ENCODE measurements around the gene ADAMTS17.

Gene ADAMTS17

GRCh38 chr15:100152463-100152862 is 189.3 kb downstream of the ADAMTS17 start:
- DNase-seq (ENCODE audit: low spot score), result no peak
- H3K27ac ChIP-seq, result no peak overlapping the region
- H3K4me3 ChIP-seq, result no peak overlapping the region
- no peak for TF ChIP-seq CTCF (IDR thresholded peaks at IDR 0.05)

GRCh38 chr15:100150906-100151305 is 190.9 kb downstream of the ADAMTS17 start:
- no peak for TF ChIP-seq CTCF (IDR thresholded peaks at IDR 0.05)
- DNase-seq (ENCODE audit: low spot score), result no peak
- H3K4me3 ChIP-seq, result no peak overlapping the region
- no peak overlapping the region for H3K27ac ChIP-seq

GRCh38 chr15:100147828-100148227 is 193.9 kb downstream of the ADAMTS17 start:
- Histone ChIP-seq H3K4me3 (no peak overlapping the region), H3K27ac (no peak overlapping the region)
- TF ChIP-seq CTCF (IDR thresholded peaks at IDR 0.05), result no peak
- DNase-seq (ENCODE audit: low spot score), result no peak

GRCh38 chr15:100143378-100143777 is 198.4 kb downstream of the ADAMTS17 start:
- no peak overlapping the region for H3K27ac ChIP-seq
- no peak for DNase-seq (ENCODE audit: low spot score)
- no peak for TF ChIP-seq CTCF (IDR thresholded peaks at IDR 0.05)
- no peak overlapping the region for H3K4me3 ChIP-seq

GRCh38 chr15:100141311-100142001 is 200.3 kb downstream of the ADAMTS17 start:
- TF ChIP-seq CTCF (IDR thresholded peaks at IDR 0.05), result no peak
- no peak overlapping the region for H3K4me3 ChIP-seq
- H3K27ac ChIP-seq, result no peak overlapping the region
- DNase-seq (ENCODE audit: low spot score), result peak; percentile 68

GRCh38 chr15:100140527-100141308 is 201.1 kb downstream of the ADAMTS17 start:
- Histone ChIP-seq H3K4me3 (no peak overlapping the region), H3K27ac (no peak overlapping the region)
- TF ChIP-seq CTCF (IDR thresholded peaks at IDR 0.05), result no peak
- peak; percentile 69 for DNase-seq (ENCODE audit: low spot score)

GRCh38 chr15:100134586-100134985 is 207.2 kb downstream of the ADAMTS17 start:
- no peak overlapping the region for H3K27ac ChIP-seq
- peak; percentile 45 for DNase-seq (ENCODE audit: low spot score)
- H3K4me3 ChIP-seq, result no peak overlapping the region
- TF ChIP-seq CTCF (IDR thresholded peaks at IDR 0.05), result no peak
